Brain microvascular endothelial cell (primary cell): Measurements from ENCODE around the gene THSD8.

Experiments used
- DNase-seq: peaks from one replicate; pipeline ENCODE4 v3.0.0-alpha.2; 2020
- H3K27ac ChIP-seq: fragments of 250-450 bp; sonication (Bioruptor Pico); 2 replicates; pipeline ENCODE4 v1.5.1; 2020; ENCODE audit warnings: mild to moderate bottlenecking, moderate library complexity
- H3K27me3 ChIP-seq: fragments of 250-450 bp; sonication (Bioruptor Pico); replicated peaks from 2 replicates; pipeline ENCODE4 v1.5.1; 2020; ENCODE audit warnings: mild to moderate bottlenecking
- H3K36me3 ChIP-seq: fragments of 250-450 bp; sonication (Bioruptor Pico); replicated peaks from 2 replicates; pipeline ENCODE4 v1.5.1; 2020; ENCODE audit warnings: mild to moderate bottlenecking
- H3K4me3 ChIP-seq: 2 replicates; pipeline ENCODE4 v1.5.1; 2011; ENCODE audit warnings: low read depth, mild to moderate bottlenecking, control low read depth, low read length, moderate library complexity
- CTCF ChIP-seq: IDR thresholded peaks from 2 replicates; pipeline ENCODE4 v1.5.1; 2011; ENCODE audit warnings: low read depth, mild to moderate bottlenecking, moderate library complexity, low read length, control low read depth, inconsistent platforms; ENCODE audit errors: missing control alignments
- in situ Hi-C: cut with HindIII; loops from 2 replicates; pipeline ENCODE4 v1.10.0; 2017; ENCODE audit warnings: low sequenced_read_pairs, low pct_ligation_motif_present

Gene THSD8

GRCh38 chr19:12847159-12848139 is 45.6 kb downstream of the THSD8 start:
- DNase-seq, result peak; percentile 63
- no peaks in the 10 kb centered on the region for H3K27me3 ChIP-seq
- H3K36me3 ChIP-seq, result no peaks in the 10 kb centered on the region
- H3K4me3 ChIP-seq, result peak overlapping the region; percentile 24
- TF ChIP-seq CTCF, result peak; percentile 72
- in situ Hi-C loops, result no loop called here
- H3K27ac ChIP-seq, result no peak overlapping the region
